NCI-H2107 treated with DMSO at 0.1 percent for 48 hours (cell line): ENCODE measurements around the gene TBX15.
A peak's percentile ranks its signal among the peaks of the same experiment; 100 is the strongest.
"Not testable (repeated sequence)": the region's sequence is repeated elsewhere in the genome, so short reads cannot be mapped to it uniquely, and the experiment has no call there.

Source experiments
- DNase-seq: peaks from one replicate; lab custom pipeline; 2025; ENCODE audit not compliant: unreplicated experiment; lab: John Stamatoyannopoulos, UW

TBX15 gene

DNA sequence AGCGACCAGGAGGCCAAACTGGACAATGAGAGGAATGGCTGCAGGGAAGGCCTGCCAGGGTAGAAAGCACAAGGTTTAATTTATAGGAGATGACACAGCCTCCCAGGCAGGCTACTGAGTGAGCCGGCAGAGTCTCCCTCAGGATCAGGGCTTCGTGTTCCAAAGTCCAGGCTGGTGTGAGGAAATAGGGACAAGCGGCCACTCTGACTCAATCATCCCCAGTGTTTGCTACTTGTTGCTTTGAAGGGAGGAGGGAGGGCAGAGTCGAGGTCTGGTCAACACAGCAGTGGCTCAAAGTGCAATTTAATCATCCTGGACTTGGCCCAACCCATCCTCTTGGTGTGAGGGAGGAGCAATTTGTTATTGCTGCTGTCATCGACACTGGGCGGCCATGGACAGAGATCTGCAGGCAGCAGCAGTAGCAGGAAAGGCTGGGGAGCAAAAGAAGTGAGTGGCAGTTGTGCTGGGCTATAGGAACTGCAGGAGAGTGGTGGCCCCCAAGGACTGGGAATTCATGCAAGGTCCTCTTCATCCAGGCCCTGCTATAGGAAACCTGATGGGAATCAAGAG lies 27.5 kb downstream of the TBX15 start:
- DNase-seq, result no peak

DNA sequence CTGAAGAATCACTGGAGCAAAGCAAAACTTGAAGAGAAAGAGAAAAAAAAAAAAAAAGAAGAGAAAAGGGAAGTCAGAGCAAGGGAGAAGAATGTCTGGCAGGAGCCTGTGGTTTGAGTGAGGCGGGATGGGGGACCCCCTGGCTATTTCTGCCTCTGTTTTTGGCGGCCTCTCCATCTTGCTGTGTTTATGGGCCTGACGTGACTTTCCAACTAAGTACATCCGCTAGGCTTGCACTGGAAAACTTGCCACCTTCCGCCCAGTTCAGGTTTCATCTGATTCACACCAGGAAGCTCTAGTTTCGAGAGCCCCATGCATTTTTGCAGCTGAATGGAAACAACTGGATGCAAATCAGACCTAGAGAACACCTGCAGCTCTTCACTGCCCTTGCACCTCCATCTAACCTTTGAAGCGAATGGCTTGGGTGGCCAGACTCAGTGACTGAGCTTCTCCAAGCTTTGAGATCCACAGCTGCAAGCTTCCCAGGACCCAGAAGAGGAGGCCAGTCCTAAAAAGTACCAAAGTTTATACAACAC lies 28.0 kb downstream of the TBX15 start:
- peak; percentile 33 for DNase-seq

DNA sequence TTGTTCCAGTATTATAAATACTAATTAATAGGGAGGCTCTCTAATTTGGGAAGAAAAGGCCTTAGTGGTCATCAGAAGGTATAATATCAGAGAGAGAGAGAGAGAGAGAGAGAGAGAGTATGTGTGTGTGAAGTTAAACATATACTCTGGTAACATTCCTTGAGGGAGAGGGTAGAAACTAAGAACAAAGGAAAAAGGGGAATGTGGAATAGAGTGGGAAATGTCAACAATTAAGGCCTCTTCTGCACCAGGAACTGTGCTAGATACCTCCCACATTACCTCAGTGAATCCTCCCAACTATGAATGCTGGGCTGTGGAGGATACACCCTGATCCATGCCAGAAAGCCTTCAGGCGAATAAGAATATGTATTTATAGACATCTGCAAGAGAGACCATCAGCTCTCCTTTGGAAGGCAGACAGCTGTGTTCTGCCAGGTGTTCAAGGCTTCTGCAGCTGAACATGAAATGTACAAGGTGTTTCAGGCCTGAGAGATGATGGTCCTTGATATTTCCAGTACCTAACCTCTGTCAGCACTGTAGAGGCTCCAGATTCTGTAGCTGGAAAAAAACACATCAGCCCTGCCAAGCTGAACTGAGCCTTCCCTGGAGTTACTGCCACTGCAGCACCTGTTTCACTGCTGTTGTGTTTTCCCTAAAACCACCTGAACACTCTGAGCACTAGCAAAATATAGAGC lies 29.1 kb downstream of the TBX15 start:
- DNase-seq, result no peak

DNA sequence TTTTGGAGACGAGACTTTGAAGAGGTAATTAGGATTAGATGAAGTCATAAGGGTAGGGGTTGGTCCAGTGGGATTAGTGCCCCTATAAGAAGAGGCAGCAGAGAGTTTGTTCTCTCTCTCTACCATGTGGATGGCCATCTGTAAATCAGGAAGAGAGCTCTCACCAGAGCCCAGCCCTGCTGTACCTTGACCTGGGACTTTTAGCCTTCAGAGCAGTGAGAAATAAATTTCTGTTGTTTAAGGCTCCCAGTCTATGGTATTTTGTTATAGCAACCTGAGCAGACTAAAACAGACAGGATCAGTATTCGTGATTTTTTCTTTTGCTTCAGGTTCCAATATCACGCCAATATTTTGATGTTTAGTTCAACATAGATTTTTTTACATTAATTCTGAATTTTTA lies 30.0 kb downstream of the TBX15 start:
- no peak for DNase-seq

DNA sequence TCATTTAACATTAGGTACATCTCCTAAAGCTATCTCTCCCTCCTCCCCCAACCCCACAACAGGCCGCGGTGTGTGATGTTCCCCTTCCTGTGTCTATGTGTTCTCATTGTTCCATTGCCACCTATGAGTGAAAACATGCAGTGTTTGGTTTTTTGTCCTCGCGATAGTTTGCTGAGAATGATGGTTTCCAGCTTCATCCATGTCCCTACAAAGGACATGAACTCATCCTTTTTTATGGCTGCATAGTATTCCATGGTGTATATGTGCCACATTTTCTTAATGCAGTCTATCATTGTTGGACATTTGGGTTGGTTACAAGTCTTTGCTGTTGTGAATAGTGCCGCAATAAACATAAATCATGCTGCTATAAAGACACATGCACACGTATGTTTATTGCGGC lies 30.6 kb downstream of the TBX15 start:
- DNase-seq, result not testable (repeated sequence)

DNA sequence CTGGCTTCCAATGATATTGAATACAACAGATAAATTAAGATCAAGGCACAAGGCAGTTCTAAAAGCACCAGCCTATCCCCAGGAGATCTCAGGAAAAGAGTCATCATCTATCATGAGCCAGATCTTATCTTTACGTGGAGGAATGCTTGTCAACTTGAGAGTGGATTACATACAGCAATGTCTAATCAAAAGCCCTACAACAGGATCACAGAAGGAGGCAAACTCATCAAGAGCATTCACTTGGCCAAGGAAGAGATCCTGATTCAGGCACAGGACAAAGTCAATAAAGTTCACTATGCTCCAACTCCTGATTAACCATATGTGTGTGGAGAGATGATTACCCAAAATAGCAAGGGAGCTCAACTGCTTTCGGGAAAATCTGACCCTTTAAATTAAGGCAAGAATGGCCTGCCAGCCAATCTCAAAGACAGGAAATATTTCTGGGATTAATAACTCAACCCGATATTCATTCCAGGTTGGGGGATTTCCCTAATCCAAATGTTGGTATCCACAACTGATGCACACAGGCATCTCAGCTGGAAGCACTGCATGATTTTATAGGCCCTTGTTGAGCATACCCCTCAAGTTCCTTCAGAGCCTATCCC lies 33.7 kb downstream of the TBX15 start:
- DNase-seq, result no peak

DNA sequence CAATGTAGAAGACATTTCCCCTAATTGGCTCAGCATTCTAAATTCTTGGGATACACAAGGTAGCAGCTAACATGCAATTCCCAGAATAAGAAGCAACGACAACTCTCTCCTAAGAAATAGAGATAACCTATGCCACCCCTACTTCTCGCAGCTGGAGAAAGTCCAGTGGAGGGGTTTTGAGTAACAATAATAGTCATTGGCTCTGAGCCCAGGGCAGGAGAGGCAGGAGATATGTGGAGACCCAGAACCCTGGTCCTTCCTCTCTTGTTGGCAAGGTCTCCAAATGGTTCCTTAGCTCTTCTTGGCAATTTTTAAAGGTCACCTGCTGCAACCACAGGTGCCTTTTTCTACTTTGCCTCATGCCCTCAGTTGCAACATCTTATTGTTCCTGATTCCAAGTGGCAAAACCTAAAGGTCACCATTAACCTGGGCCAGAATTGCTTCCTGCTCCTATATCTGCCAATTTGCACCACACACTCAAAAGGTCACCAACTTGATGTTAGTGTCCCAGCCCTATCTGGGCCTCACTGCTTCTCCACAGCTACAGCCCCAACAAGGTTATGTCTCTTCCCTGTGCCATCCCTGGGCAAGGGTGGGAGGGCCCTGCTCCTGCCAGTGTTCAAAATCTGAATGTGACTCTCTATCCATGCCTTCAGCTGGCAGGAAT lies 36.7 kb downstream of the TBX15 start:
- no peak for DNase-seq

DNA sequence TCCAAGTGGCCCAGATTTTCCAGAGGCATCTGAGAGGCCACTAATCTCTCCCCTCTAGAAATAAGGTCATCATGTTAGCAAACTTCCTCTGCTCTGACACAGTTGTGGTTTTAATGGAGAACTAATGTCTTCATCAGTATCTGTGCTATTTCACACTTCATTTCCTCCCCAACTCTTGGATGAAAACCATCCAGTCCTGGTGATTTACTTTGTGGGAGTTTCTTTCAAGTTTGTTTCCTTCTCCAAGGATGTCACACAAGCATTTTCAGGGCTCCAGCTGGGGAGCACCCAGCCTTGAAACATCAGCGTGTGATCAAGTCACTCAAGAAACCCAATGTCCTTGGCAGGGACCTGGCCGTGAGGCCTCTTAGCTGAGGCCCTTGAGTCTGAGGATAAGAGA lies 38.8 kb downstream of the TBX15 start:
- no peak for DNase-seq

DNA sequence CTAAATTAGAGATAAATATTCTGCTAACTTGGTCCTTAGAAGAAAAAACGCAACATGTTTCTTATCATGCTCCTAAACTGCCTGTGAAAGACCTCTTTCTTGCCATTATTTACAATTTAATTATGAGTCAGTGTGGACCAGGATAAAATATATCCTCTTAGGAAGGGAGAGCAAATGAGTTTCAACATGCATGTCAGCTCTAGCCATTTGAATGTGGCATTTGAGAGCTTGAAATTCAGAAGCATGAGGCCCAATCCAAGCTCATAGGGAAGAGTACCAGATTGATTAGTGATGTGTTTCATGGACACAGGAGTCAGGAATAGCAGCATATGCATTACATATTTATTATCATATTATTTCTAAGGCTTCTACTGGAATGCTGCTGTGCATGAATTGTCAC lies 39.3 kb downstream of the TBX15 start:
- no peak for DNase-seq

DNA sequence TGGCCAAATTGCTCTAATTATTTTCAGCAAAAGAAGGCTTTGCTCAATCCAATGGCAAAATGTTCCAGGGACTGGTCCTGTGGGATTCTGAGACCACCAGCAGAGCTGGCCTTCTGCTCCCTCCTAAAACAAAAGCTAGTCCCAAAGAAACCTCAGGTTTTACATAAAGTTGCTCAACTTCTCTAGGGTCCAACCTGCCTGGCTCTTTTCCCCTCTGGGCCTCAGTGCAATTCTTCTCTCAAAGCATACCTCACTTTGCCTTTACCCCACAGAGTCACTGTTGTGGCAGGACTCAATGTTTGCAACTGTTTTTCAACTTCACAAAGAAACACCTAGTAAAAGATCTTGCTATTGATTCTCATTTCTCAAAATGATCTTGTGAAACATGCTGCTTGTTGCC lies 39.8 kb downstream of the TBX15 start:
- DNase-seq, result no peak

DNA sequence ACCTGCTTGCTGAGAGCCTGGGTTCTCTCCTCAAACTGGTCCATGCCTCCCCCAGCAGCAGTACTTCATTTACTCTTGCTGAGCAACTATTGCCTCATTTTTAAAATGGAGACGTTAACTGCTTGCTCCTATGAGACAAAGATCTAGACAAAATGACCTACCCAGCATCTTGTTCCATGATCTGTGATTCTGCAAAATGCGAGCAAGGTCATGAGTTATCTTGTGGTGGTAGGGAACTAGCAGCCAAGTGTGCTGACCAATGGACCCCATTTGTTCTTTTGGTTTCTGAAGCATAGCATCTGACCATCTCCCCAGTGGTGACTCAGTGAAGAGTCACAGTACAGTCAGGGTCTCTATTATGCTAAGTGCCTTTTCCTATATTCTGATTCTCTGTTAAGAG lies 40.4 kb downstream of the TBX15 start:
- no peak for DNase-seq

DNA sequence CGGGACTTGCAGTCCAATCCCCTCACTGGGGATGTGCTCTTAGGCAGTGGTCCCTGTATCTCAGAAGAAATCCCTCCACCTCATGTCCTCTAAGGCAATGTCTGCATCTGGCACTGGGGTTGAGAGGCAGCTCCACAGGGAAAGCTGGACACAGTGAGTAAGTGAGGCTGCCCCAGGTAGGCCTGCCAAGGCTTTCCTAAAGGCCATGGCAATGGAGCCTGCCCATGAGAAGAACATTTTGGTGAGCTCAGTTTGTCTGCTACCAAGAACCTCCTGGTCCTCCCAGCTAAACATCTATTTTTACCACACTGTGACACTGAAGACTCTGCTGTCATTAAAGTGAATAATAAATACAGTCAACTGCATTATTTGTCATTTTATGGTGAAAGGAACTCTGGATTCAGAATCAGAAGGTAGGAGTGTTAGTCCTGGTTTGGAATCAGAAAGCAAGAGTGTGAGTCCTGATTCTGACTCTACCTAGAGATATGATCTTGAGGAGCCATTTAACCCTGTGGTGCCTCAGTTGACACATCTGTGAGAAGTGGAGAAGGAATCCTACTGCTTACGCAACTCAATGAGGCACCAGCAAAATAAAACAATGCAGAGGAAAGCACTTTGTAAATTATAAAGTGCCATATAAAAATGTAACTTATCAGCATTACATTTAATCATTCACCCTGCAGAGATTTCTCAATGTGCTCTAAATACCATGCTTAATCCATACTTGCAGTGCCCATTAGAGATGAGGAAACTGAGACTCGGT lies 41.0 kb downstream of the TBX15 start:
- no peak for DNase-seq

DNA sequence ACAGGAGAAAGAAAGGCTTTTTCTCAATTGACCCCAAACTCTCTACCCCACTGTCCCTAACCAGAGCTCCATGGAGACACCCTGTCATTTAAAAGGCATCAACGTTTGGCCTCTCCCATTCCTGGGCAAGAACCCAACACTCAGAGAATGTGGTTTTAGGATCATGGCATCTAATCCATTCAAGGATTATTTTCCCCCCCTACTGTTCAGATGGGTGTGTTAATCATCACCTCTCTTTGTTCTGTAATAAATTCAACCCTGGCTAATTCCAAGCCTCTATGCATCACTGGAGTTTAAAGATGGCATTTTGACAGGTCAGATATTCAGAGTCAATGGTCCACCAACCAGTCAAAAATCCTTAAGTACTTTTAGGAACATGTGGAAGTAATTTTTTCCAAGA lies 42.7 kb downstream of the TBX15 start:
- no peak for DNase-seq

DNA sequence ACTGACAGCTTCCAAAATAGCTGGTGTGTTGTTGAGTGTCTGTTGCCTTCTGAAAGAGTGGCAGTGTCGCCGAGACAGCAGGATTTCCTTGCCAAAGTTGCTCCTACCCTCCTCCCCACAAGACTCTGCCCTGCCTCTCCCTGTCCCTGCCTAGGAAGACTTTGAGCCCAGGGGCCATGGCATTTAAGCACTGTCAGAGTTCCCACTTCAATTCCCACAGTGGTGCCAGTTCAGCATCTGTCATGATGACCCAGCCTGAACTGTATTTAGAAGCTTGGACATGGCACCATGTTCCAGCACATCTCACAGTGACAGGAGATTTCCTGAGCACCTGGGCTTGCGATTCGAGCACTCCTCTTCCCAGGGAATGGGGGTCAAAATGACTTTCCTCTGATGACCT lies 43.6 kb downstream of the TBX15 start:
- DNase-seq, result no peak

DNA sequence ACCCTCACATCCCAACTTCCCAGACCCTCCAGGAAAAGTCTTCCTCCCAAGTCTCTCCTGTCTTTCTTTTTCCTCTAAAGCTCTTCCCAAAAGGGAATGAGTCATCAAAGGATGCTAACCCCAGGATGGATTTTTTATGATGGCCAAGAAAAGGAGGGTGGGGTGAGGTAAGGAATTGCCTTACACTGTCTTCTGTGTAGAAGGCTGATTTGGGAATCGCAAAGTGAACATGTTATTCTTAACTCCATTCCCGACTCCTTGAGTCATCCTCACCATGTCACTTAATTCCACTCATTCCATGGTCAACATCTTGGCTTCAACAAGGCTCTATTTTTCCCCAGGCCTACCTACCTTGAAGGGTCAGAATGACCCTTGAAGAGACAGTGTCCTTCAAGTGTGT lies 44.0 kb downstream of the TBX15 start:
- no peak for DNase-seq

DNA sequence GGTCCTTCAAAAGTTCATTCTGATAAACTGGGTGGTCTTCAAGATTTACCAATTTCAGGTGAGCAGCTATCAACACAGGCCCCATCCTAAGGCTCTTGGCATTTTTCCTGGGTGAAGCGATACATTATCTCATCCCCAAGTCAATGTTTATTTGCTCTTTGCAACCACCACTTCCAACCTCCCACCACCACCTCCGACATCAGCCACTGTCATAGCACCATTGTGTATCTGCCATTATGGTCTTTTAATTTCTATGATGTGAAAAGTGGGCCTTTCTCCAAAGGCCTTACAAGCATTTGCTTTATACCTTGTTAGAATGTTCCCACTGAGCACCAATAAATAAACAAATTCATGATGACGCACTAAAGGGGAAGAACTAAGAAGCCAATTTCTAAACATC lies 47.2 kb downstream of the TBX15 start:
- DNase-seq, result no peak

DNA sequence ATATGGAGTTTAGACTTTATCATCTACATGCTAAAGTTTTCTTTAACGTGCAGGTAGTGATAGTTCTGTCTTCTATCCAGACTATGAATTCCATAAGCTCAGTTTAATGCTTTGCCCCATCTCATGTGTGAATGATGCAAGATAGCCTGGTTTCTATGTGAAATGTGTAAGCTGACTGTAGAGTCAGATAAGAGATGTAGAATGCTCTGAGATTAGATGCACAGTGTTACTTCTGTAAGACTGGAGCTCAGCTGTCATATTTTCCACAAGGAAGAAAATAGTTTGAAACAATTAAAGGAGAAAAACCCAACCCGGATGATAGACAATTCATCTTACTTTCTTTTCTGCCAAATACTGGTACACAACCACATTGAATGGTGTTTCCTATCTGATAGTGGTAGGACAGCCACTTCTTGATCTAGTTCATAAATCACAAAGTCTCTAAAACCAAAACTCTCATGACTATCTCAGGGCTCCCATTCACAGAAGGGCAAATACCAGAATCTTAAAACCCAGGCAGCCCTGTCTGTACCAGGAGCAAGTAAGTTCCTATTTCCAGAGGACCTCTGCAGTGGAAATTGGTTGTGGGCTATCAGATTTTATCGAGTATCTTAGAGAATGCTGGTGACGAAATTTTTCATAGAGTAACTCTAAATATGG lies 50.6 kb downstream of the TBX15 start:
- DNase-seq, result no peak

DNA sequence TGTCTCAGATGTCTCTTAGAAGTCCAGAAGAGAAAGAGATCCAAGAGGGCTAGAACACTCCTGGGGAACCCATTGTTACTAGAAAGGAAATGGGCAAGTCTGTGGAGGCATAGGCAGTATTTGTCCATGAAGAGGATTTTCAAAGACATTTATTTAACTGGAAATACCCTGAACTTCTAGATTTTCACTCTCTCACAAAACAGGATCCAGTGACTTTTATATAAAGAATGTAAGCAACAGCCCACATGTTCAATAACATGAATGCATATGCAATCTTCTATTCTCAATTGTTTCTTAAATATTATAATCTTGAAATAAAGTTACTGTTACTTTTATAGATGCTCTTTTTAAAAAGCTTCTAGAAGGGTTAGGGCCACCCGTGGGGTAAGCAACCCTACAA lies 53.4 kb downstream of the TBX15 start:
- no peak for DNase-seq

DNA sequence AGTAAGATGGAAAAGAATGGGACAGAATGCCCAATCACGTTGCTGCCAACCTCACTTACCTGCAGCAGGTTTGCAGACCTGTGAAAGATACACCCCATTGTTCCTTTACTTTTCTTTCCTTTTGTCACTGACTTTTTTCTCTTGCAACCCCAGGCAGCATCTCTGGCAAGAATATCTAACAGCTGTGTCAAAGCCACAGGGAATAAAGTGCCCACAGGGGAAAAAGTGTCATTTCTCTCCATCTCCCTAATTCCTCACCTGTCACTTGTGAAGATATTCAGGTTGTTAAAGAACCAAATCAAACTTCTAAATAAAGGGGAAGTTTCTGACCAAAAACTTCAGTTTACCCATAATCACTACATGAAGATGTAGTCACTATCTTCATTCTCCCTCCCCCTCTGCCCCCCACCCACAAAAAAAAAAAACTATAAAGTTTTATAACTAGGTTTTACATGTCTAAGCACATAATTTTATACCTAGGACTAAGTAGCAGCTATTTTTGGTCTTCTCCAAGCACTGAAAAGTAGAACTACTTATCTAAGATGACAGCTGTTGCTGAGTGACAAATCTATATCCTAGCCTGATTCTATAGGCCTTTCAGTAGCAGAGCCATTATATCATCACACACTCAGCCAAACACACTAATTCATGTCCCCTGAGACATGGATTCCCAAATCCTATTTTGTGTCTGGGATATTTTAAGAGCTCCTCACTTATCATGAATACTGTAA lies 54.9 kb downstream of the TBX15 start:
- no peak for DNase-seq

DNA sequence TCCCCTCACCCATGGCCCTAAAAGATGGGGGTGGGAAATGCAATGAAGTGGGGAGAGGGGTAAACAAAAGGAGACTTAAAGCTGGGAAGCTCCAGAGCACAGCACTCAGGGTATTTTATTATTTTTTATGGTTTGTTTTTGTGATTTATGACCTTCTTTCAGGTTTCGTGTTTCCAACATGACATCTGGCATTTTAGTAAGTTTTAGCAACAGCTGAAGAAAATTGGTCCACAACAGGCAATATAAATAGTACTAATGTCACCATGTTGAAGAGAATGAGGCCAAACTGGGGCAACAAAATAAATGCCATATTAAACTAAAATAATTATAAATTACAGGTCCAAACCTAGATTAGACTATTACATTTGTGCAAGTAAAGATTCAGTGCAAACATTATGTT lies 56.3 kb downstream of the TBX15 start:
- no peak for DNase-seq
